Upper lobe of left lung (tissue), 4 donors: Measurements from ENCODE around the gene PEX12.

Experiments used
- EP300 ChIP-seq, 4 donors: sonication (generic); formaldehyde crosslinking; IDR thresholded peaks; one replicate each; pipeline ENCODE4 v1.5.1; 2017; ENCODE audit warnings: antibody characterized with exemption in 4 of 4, control low read depth in 2 of 4
- POLR2A ChIP-seq, 4 donors: fragments of 450-650 bp; IDR thresholded peaks; one replicate each; pipeline ENCODE4 v1.5.1; 2016 to 2017; ENCODE audit warnings: antibody characterized with exemption in 4 of 4, mild to moderate bottlenecking in 2 of 4
- POLR2AphosphoS5 ChIP-seq, 2 donors: sonication (generic); formaldehyde crosslinking; IDR thresholded peaks; one replicate each; pipeline ENCODE4 v1.5.1; 2017; ENCODE audit warnings: antibody characterized with exemption in 2 of 2
- TF ChIP-seq, protein P1 (sequence below), 6 experiments: fragments of 450-650 bp in 4 of 6; fragments of 200-600 bp in 2 of 6; sonication (generic) in 2 of 6; IDR thresholded peaks; one replicate each; pipeline ENCODE4 v1.5.1; 2016 to 2019; ENCODE audit warnings: antibody characterized with exemption in 6 of 6

DNA sequence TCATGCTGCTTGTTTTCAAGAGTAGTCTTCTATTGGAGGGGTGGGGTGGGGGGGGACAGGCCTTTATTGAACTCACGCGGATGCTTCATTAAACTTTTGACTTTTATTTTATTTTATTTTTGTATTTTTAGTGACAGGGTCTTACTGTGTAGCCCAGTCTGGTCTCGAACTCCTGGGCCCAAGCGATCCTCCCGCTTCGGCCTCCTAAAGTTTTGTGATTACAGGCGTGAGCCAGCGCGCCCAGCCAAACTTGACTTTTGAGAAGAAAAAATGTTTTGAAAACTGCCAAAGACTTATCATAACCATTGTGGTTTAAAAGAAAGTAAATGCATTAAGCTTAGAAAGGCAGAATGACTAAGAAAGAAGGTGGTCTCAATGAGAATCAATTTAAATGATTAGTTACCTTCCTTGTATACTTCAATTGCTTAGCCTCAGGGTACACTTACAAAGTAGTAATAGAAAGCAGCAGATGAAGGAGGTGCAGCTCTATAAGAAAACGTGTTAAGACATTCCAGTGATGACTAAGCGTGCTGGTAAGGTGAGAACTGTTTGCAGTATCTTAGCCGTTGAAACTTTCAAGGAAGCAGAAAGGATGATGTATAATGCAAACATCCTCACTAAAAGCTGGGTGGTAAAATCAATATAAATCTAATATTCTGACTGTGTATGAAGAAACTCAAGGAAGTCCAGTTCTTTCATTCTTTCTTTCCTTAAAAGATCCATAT lies 10.0 kb upstream of the PEX12 start:
- no peak for TF ChIP-seq POLR2A (IDR thresholded peaks at IDR 0.05)
- no peak for TF ChIP-seq POLR2AphosphoS5 (IDR thresholded peaks at IDR 0.05)
- TF ChIP-seq, protein P1, sequence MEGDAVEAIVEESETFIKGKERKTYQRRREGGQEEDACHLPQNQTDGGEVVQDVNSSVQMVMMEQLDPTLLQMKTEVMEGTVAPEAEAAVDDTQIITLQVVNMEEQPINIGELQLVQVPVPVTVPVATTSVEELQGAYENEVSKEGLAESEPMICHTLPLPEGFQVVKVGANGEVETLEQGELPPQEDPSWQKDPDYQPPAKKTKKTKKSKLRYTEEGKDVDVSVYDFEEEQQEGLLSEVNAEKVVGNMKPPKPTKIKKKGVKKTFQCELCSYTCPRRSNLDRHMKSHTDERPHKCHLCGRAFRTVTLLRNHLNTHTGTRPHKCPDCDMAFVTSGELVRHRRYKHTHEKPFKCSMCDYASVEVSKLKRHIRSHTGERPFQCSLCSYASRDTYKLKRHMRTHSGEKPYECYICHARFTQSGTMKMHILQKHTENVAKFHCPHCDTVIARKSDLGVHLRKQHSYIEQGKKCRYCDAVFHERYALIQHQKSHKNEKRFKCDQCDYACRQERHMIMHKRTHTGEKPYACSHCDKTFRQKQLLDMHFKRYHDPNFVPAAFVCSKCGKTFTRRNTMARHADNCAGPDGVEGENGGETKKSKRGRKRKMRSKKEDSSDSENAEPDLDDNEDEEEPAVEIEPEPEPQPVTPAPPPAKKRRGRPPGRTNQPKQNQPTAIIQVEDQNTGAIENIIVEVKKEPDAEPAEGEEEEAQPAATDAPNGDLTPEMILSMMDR (IDR thresholded peaks at IDR 0.05), result no peak
- TF ChIP-seq EP300 (IDR thresholded peaks at IDR 0.05), result no peak
